Bronchial epithelial cell (primary cell): Measurements from ENCODE around the gene CROCC. TPM values are rescaled to one million over a fixed set of nuclear protein-coding genes. Genes with fewer than 3 reads are reported as not detected.
A peak's percentile ranks its signal among the peaks of the same experiment; 100 is the strongest.

Experiments
- DNase-seq: peaks from one replicate; pipeline ENCODE4 v3.0.0-alpha.2; 2010; ENCODE audit warnings: low read depth
- FAIRE-seq: peaks from 2 replicates; lab custom pipeline; 2011; peaks lifted over from hg19 to GRCh38; lab: Jason Lieb, UNC
- H3K27me3 ChIP-seq: 2 replicates; pipeline ENCODE4 v1.5.1; 2011; ENCODE audit warnings: low read length; ENCODE audit not compliant: control insufficient read depth, insufficient read depth
- H3K36me3 ChIP-seq: 2 replicates; pipeline ENCODE4 v1.5.1; 2011; ENCODE audit warnings: low read length; ENCODE audit not compliant: control insufficient read depth, insufficient read depth
- H3K4me3 ChIP-seq: 2 replicates; pipeline ENCODE4 v1.5.1; 2011; ENCODE audit warnings: mild to moderate bottlenecking, low read depth, low read length, control low read depth
- CTCF ChIP-seq: IDR thresholded peaks from 2 replicates; pipeline ENCODE4 v1.5.1; 2011; ENCODE audit warnings: mild to moderate bottlenecking, moderate library complexity, low read length, control low read depth, inconsistent platforms; ENCODE audit not compliant: insufficient read depth, severe bottlenecking
- total RNA-seq: library from RNA; depleted of rRNA; stranded (reverse); fragments of >200 nt; gene quantifications from 2 replicates; pipeline ENCODE4 v1.2.1, GENCODE V29; 2014

The CROCC gene
- total RNA-seq, 1 donor from 2014 or later: 20.3 TPM

- no peak for DNase-seq
- H3K36me3 ChIP-seq: no peaks in the 10 kb centered on the region
- H3K4me3 ChIP-seq: no peak overlapping the region
- TF ChIP-seq CTCF: no peak
- no peaks in the 10 kb centered on the region for H3K27me3 ChIP-seq
- no peak for FAIRE-seq
Measured at GRCh38 chr1:16975838-16976237, 54.1 kb downstream of the CROCC start.

- FAIRE-seq (no peak), DNase-seq (no peak)
- TF ChIP-seq CTCF: no peak
- no peak overlapping the region for H3K4me3 ChIP-seq
- no peaks in the 10 kb centered on the region for H3K36me3 ChIP-seq
- no peaks in the 10 kb centered on the region for H3K27me3 ChIP-seq
Measured at GRCh38 chr1:16976966-16977365, 55.2 kb downstream of the CROCC start.

- Histone ChIP-seq H3K36me3 (no peaks in the 10 kb centered on the region), H3K4me3 (no peak overlapping the region), H3K27me3 (no peaks in the 10 kb centered on the region)
- no peak for TF ChIP-seq CTCF
- no peak for FAIRE-seq
- no peak for DNase-seq
Measured at GRCh38 chr1:16977377-16977776, 55.6 kb downstream of the CROCC start.

- FAIRE-seq: no peak
- no peak for DNase-seq
- H3K4me3 ChIP-seq: no peak overlapping the region
- no peaks in the 10 kb centered on the region for H3K27me3 ChIP-seq
- H3K36me3 ChIP-seq: no peaks in the 10 kb centered on the region
- TF ChIP-seq CTCF: no peak
Measured at GRCh38 chr1:16978139-16978538, 56.4 kb downstream of the CROCC start.

GRCh38 chr1:16978567-16979474 lies 57.1 kb downstream of the CROCC start:
- Histone ChIP-seq H3K4me3 (peak overlapping the region; percentile 59), H3K36me3 (no peaks in the 10 kb centered on the region), H3K27me3 (no peaks in the 10 kb centered on the region)
- FAIRE-seq: peak; percentile 50
- DNase-seq: no peak
- TF ChIP-seq CTCF: no peak
